RWPE2 (cell line): ENCODE results near the gene NCOA5.

Source experiments
- ATAC-seq: fragments of 200-7000 bp; cut with Tn5 transposase; 3 replicates; pipeline ENCODE4 v1.9.1; 2021; ENCODE audit warnings: low read depth
- DNase-seq: peaks from one replicate; pipeline ENCODE4 v3.0.0-alpha.2; 2020; ENCODE audit warnings: low spot score
- H3K27ac ChIP-seq: fragments of 450-650 bp; 2 replicates; pipeline ENCODE4 v1.5.1; 2017; ENCODE audit warnings: mild to moderate bottlenecking; ENCODE audit not compliant: poor library complexity, severe bottlenecking
- H3K27me3 ChIP-seq: fragments of 250-450 bp; sonication (Bioruptor Pico); 2 replicates; pipeline ENCODE4 v1.5.1; 2021; ENCODE audit warnings: mild to moderate bottlenecking, moderate library complexity; ENCODE audit not compliant: insufficient read depth, poor library complexity, severe bottlenecking
- H3K36me3 ChIP-seq: fragments of 250-450 bp; sonication (Bioruptor Pico); 2 replicates; pipeline ENCODE4 v1.5.1; 2020; ENCODE audit warnings: low read depth, mild to moderate bottlenecking, moderate library complexity
- H3K4me1 ChIP-seq: fragments of 250-450 bp; sonication (Bioruptor Pico); 2 replicates; pipeline ENCODE4 v1.5.1; 2021; ENCODE audit warnings: mild to moderate bottlenecking, moderate library complexity; ENCODE audit not compliant: insufficient read depth, poor library complexity, severe bottlenecking
- H3K4me3 ChIP-seq: fragments of 250-450 bp; sonication (Bioruptor Pico); 2 replicates; pipeline ENCODE4 v1.5.1; 2021; ENCODE audit warnings: mild to moderate bottlenecking, moderate library complexity; ENCODE audit not compliant: severe bottlenecking
- H3K9me3 ChIP-seq: fragments of 250-450 bp; sonication (Bioruptor Pico); 2 replicates; pipeline ENCODE4 v1.5.1; 2021; ENCODE audit warnings: mild to moderate bottlenecking, moderate library complexity; ENCODE audit not compliant: severe bottlenecking
- TF ChIP-seq, protein P1 (sequence below): fragments of 450-650 bp; IDR thresholded peaks from one replicate; pipeline ENCODE4 v1.5.1; 2017; ENCODE audit warnings: mild to moderate bottlenecking, moderate library complexity; ENCODE audit not compliant: poor library complexity, severe bottlenecking

NCOA5 gene

DNA sequence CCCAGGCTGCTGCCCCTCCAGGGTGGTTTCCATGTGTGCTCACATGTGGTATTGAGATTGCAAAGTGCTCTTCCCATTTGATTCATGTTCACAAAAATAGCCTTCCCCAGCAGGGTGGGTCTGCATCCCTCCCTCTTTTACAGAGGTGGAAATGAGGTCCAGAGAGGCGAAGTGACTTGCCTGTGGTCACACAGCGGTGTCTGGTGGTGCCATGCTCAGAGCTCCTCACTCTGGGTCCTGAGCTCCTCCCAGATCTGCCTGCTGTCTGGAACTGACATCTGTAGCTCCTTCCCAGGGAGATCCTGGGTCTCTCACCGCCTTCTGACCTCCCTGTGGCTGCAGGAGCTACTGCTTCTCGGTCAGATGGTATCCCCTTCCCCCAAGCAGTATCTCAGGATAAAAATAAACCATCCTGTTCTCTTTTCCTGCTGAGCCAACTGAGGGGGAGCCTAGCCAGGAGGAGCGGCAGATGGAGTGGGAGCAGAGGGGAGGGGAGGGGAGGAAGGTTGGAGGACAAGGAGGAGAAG is 40.3 kb upstream of the NCOA5 start:
- H3K9me3 ChIP-seq, result no peaks in the 10 kb centered on the region
- TF ChIP-seq, protein P1, sequence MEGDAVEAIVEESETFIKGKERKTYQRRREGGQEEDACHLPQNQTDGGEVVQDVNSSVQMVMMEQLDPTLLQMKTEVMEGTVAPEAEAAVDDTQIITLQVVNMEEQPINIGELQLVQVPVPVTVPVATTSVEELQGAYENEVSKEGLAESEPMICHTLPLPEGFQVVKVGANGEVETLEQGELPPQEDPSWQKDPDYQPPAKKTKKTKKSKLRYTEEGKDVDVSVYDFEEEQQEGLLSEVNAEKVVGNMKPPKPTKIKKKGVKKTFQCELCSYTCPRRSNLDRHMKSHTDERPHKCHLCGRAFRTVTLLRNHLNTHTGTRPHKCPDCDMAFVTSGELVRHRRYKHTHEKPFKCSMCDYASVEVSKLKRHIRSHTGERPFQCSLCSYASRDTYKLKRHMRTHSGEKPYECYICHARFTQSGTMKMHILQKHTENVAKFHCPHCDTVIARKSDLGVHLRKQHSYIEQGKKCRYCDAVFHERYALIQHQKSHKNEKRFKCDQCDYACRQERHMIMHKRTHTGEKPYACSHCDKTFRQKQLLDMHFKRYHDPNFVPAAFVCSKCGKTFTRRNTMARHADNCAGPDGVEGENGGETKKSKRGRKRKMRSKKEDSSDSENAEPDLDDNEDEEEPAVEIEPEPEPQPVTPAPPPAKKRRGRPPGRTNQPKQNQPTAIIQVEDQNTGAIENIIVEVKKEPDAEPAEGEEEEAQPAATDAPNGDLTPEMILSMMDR, result no peak
- DNase-seq (no peak), ATAC-seq (no peak)
- no peaks in the 10 kb centered on the region for H3K27me3 ChIP-seq
- no peaks in the 10 kb centered on the region for H3K4me1 ChIP-seq
- H3K27ac ChIP-seq, result no peak overlapping the region
- peaks cover 10% of the 10 kb centered on the region for H3K36me3 ChIP-seq
- H3K4me3 ChIP-seq, result no peak overlapping the region

DNA sequence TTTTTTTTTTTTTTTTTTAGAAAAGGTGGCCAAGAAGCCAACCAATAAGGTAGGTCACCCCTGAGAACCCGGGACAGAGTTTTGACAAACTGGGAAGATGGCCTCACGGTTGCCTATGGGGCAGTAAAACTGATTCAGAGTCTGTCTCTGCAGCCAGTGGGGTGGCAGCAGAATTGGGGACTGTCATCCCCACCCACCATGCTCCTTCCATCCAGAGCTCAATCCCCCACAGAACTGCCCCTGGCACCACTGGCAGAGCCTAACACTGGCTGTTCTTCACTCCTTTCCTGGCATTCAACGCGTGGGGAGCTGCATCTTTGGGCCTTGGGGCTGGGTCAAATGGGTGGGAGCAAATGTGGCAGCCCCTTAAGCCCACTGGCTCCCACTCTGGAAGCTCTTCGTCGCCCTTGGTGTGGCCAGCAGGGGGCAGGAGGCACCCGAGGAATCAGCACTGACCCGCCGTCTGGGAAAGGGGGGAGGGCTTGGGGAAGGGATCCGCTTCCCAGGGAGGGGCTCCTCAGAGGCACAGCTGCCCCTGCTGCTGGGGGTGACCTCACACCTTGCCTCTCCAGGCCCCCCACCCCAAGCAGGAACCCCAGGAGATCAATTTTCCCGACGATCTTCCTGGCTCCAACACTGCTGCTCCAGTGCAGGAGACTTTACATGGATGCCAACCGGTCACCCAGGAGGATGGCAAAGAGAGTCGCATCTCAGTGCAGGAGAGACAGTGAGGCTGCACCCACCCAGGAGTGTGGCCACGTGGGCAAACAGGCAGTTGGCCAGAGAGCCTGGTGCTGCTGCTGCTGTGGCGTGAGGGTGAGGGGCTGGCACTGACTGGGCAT is 38.8 kb upstream of the NCOA5 start:
- H3K4me3 ChIP-seq, result no peak overlapping the region
- no peak for ATAC-seq
- no peak overlapping the region for H3K27ac ChIP-seq
- H3K4me1 ChIP-seq, result no peaks in the 10 kb centered on the region
- peak; percentile 78 for DNase-seq
- TF ChIP-seq, protein P1, result peak; percentile 75
- H3K36me3 ChIP-seq, result peaks cover 22% of the 10 kb centered on the region
- H3K9me3 ChIP-seq, result no peaks in the 10 kb centered on the region
- H3K27me3 ChIP-seq, result no peaks in the 10 kb centered on the region

DNA sequence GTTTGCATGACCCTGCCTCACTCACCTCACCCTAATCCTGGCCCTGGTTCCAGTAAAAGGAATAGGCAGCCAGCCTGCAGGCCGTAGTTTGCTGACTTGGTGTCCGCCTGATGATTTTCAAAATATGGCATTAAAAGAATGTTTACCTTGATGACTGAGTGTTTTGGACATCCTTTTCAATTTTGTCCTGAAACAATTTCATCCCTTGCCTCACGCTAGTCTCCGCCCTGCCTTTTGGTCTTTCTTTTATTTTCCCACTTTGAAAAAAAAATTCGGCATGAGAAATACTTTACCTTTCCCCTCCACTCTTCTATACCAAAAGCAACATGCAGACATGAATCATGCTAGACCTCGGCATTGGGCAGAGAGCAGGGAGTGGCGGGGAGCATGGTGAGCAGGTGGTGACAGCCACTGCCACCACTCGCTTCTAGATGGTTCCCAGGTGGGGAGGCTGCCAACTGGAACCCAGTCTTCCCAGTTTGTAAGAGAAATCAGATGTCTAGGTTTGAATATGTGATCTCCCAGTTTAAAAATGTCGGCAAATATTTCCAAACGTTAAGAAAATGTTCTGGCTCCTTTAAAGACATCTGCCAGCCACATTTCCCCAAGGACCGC is 37.7 kb upstream of the NCOA5 start:
- Histone ChIP-seq H3K36me3 (peaks cover 33% of the 10 kb centered on the region), H3K27ac (no peak overlapping the region), H3K27me3 (no peaks in the 10 kb centered on the region), H3K4me3 (no peak overlapping the region), H3K9me3 (no peaks in the 10 kb centered on the region), H3K4me1 (no peaks in the 10 kb centered on the region)
- TF ChIP-seq, protein P1, result no peak
- DNase-seq (peak; percentile 74), ATAC-seq (no peak)

DNA sequence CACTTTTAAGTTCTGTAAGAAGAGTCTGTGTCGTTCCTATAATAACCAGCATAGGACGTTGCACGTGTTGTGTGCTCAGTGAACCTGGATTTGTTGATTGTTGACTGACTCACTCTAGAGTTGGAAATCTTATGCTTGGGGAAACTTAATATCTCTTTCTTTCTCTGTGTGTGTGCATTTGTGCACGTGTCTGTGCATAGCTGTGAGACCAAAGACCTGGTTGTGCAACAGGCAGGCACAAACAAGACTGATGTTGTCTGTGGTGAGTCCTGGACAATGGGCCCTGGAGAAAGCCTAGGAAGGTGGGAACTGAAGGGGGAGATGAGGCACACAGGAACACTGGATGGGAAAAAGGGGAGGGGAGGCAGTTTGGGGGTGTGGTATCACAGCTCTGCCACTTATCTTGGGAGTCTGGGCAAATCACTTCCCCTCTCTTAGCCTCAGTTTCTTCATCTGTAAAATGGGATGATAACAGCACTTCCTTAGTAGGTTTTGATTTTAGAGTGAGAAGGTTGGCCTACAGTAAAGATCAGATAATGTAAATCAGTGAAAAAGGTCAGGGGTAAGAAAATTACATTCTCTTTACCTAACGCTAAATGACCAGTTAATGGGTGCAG is 36.8 kb upstream of the NCOA5 start:
- Histone ChIP-seq H3K9me3 (no peaks in the 10 kb centered on the region), H3K36me3 (peaks cover 42% of the 10 kb centered on the region), H3K4me3 (no peak overlapping the region), H3K27me3 (no peaks in the 10 kb centered on the region), H3K27ac (no peak overlapping the region), H3K4me1 (peaks cover 9% of the 10 kb centered on the region)
- DNase-seq (peak; percentile 59), ATAC-seq (no peak)
- TF ChIP-seq, protein P1, result no peak
